Measurements from ENCODE around the gene GREM2.

Gene GREM2

DNA sequence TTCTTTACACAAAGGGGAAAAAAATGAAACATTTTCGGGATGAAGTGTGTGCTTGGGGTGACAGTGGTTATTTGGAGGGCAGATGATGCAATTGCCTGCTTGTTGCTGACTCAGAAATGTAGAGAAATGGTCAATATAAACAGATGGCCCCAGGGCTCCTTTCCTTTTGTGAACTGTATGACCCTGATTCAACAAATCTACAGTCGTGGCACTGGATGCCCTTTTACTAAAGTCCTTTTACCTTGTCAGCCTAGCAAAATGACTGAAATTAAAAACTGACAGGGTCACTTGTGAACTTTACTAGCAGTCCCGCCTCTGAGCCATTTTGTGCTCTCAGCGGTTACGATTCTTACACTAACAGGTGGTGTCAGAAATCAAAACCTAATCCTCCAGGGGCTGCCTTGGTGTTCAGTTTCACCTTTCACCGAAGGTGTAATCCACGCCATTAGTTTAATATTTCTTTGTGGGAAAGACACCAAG, 49.8 kb downstream of the GREM2 start:
- intact Hi-C loops (cut with DNase I; ENCODE audit: low total_unique reads) = no loop called here
- Histone ChIP-seq H3K27ac (no peak overlapping the region), H3K9me3 (no peaks in the 10 kb centered on the region), H3K4me1 (no peaks in the 10 kb centered on the region), H3K36me3 (no peaks in the 10 kb centered on the region), H3K4me3 (no peak overlapping the region), H3K27me3 (no peaks in the 10 kb centered on the region)
- TF ChIP-seq CTCF (IDR thresholded peaks at IDR 0.05) = no peak
- no peak for DNase-seq

DNA sequence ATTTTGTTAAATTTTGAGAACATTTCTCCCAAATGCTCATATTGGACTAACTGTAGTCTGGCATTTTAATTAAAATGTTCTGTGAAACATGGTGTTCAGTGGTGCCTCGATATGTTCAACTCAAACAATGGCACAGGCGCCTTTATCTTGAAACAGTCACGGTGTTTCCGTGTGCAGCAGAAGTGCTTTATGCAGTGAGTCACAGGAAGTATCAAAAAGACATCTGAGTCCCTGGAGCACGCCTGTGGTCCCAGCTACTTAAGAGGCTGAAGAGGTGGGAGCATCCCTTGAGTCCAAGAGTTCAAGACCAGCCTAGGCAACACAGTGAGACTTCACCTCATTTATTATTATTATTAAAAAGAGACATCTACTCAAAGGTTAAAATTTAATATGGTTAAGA, 52.2 kb downstream of the GREM2 start:
- intact Hi-C loops (cut with DNase I; ENCODE audit: low total_unique reads) = no loop called here
- no peak for DNase-seq
- Histone ChIP-seq H3K9me3 (no peaks in the 10 kb centered on the region), H3K27me3 (no peaks in the 10 kb centered on the region), H3K4me3 (no peak overlapping the region), H3K4me1 (no peaks in the 10 kb centered on the region), H3K36me3 (no peaks in the 10 kb centered on the region), H3K27ac (no peak overlapping the region)
- no peak for TF ChIP-seq CTCF (IDR thresholded peaks at IDR 0.05)

- Histone ChIP-seq H3K4me1 (no peaks in the 10 kb centered on the region), H3K4me3 (no peak overlapping the region), H3K27me3 (no peaks in the 10 kb centered on the region), H3K27ac (no peak overlapping the region), H3K36me3 (no peaks in the 10 kb centered on the region), H3K9me3 (no peaks in the 10 kb centered on the region)
- intact Hi-C loops (cut with DNase I; ENCODE audit: low total_unique reads) = no loop called here
- no peak for DNase-seq
- no peak for TF ChIP-seq CTCF (IDR thresholded peaks at IDR 0.05)
Observed at GRCh38 chr1:240555524-240555923, 56.4 kb downstream of the GREM2 start.

GRCh38 chr1:240553351-240553750, 58.6 kb downstream of the GREM2 start:
- Histone ChIP-seq H3K9me3 (no peaks in the 10 kb centered on the region), H3K36me3 (no peaks in the 10 kb centered on the region), H3K4me1 (no peaks in the 10 kb centered on the region), H3K27ac (no peak overlapping the region), H3K27me3 (no peaks in the 10 kb centered on the region), H3K4me3 (no peak overlapping the region)
- intact Hi-C loops (cut with DNase I; ENCODE audit: low total_unique reads) = no loop called here
- no peak for DNase-seq
- no peak for TF ChIP-seq CTCF (IDR thresholded peaks at IDR 0.05)

GRCh38 chr1:240539769-240540414, 72.1 kb downstream of the GREM2 start:
- no peak for TF ChIP-seq CTCF (IDR thresholded peaks at IDR 0.05)
- no peak for DNase-seq
- intact Hi-C loops (cut with DNase I; ENCODE audit: low total_unique reads) = no loop called here

More at GRCh38 chr1:240539769-240540414, 72.1 kb downstream of the GREM2 start:
- Histone ChIP-seq H3K36me3 (no peaks in the 10 kb centered on the region), H3K4me1 (no peaks in the 10 kb centered on the region), H3K9me3 (no peaks in the 10 kb centered on the region), H3K4me3 (no peak overlapping the region), H3K27me3 (no peaks in the 10 kb centered on the region), H3K27ac (no peak overlapping the region)
